GM15510 (cell line): ENCODE results near the gene ARHGEF38.

ENCODE experiments used
- POLR2A ChIP-seq: IDR thresholded peaks from 3 replicates; pipeline ENCODE4 v1.6.1; 2011; ENCODE audit warnings: borderline replicate concordance; ENCODE audit not compliant: insufficient read length; ENCODE audit errors: extremely low read depth

Gene ARHGEF38

GRCh38 chr4:105698607-105699006, 146.2 kb downstream of the ARHGEF38 start:
- TF ChIP-seq POLR2A: no peak

GRCh38 chr4:105707782-105708180, 155.4 kb downstream of the ARHGEF38 start:
- TF ChIP-seq POLR2A: no peak

DNA sequence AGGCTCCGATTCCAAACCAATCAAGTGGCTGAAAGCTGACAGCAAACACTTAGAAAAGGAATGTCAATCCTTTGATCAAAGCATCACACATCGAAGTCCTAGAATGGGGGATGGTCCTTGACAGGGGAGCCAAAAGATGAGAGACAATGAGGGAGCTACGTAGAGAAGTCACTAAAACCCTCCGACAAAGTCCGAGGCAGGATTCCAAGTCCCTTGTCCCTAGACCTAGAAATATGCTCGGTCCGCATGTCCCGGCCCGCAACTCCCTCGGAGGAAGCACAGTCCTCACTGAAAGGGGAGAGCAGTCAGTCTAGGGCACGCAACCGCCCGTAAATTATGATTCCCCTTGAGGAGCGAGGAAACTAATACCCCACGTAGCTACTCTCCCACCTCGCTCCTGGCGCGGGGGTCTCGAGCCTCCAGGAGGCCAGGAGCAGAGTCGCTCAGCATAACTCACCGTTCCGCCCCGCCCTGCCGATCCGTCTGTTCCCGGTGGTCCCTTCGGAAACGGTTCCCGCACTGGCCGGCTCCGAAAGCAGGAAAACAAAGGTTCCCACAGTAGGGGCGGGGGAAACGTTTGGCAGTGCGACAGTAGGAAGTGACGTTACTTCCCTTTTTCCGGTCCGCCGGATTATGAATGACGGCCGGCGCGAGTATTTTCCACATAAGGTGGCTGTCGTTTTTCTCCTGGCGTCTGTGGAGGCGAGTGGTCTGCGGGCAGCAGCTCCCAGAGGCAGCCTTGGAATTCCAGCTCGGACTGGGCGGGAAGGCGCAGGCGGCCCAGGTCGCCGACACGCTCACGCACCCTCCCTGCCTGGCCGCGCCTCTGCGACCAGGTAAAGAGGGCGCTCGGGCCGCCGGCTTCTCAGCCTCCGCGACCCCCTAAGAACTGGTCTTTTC, 156.0 kb downstream of the ARHGEF38 start, which contains the start of the genes GSTCD and INTS12:
TSS of gene GSTCD (plus strand) at position 604 of the 900 bp plus-strand sequence. CDS start 8,830 bp downstream, outside the sequence.
TSS of gene INTS12 (minus strand) at position 509 of the 900 bp plus-strand sequence. CDS start 8,684 bp downstream, outside the sequence.
- peak; percentile 89 for TF ChIP-seq POLR2A

- no peak for TF ChIP-seq POLR2A
These were observed 156.6 kb downstream of the ARHGEF38 start for GRCh38 chr4:105709081-105709450.

GRCh38 chr4:105710012-105710600, 157.7 kb downstream of the ARHGEF38 start:
- TF ChIP-seq POLR2A: no peak

- TF ChIP-seq POLR2A: no peak
These were observed 158.3 kb downstream of the ARHGEF38 start for GRCh38 chr4:105710678-105711077.

- TF ChIP-seq POLR2A: no peak
These were observed 160.3 kb downstream of the ARHGEF38 start for GRCh38 chr4:105712766-105713165.

DNA sequence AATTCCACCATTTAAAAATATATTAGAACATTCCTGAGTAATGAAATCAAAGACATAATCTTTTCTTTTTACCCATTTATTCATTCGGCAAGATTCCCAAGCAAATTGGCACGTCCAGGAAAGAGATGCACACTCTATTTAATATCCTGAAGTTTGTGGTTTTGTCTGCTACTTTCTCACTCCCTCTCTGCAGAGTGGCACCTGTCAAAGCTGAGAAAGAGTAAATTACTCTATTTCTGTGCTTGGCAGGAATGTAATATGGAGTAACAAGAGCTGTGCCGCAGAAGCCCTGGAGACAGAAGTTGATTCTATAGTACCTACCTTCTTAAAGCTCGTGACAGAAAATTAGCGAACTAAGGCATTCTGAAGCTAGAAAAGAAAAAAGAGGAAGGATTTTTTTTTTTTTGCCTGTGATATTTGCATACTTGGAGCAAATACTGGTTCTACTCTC, 161.7 kb downstream of the ARHGEF38 start:
- TF ChIP-seq POLR2A: no peak

- TF ChIP-seq POLR2A: no peak
These were observed 162.5 kb downstream of the ARHGEF38 start for GRCh38 chr4:105714932-105715331.

- TF ChIP-seq POLR2A: no peak
These were observed 163.4 kb downstream of the ARHGEF38 start for GRCh38 chr4:105715692-105716278.

- TF ChIP-seq POLR2A: no peak
These were observed 166.8 kb downstream of the ARHGEF38 start for GRCh38 chr4:105719204-105719603.

GRCh38 chr4:105725623-105726022, 173.2 kb downstream of the ARHGEF38 start:
- TF ChIP-seq POLR2A: no peak
